ENCODE measurements around the gene TARBP1.

Gene TARBP1

GRCh38 chr1:234479310-234479559, 256 bp upstream of the TARBP1 start:
- no peak for DNase-seq

GRCh38 chr1:234478152-234478480, 863 bp downstream of the TARBP1 start:
- DNase-seq = peak; percentile 74

GRCh38 chr1:234477386-234478151, 1.4 kb downstream of the TARBP1 start:
- DNase-seq = no peak

GRCh38 chr1:234476172-234476571, 2.8 kb downstream of the TARBP1 start:
- DNase-seq = no peak

- no peak for DNase-seq
Measured at GRCh38 chr1:234475167-234475793, 3.7 kb downstream of the TARBP1 start.

GRCh38 chr1:234474375-234474774, 4.6 kb downstream of the TARBP1 start:
- DNase-seq = no peak

GRCh38 chr1:234473118-234473517, 5.9 kb downstream of the TARBP1 start:
- no peak for DNase-seq

- DNase-seq = no peak
Measured at GRCh38 chr1:234469376-234469775, 9.6 kb downstream of the TARBP1 start.

GRCh38 chr1:234468580-234468979, 10.4 kb downstream of the TARBP1 start:
- DNase-seq = no peak

- DNase-seq = no peak
Measured at GRCh38 chr1:234467821-234468220, 11.2 kb downstream of the TARBP1 start.

GRCh38 chr1:234466945-234467344, 12.0 kb downstream of the TARBP1 start:
- DNase-seq = no peak

GRCh38 chr1:234463749-234464148, 15.2 kb downstream of the TARBP1 start:
- DNase-seq = no peak

GRCh38 chr1:234460652-234461051, 18.3 kb downstream of the TARBP1 start:
- DNase-seq = no peak

- DNase-seq = no peak
Measured at GRCh38 chr1:234458352-234459017, 20.5 kb downstream of the TARBP1 start.

- DNase-seq = no peak
Measured at GRCh38 chr1:234454926-234455325, 24.1 kb downstream of the TARBP1 start.

GRCh38 chr1:234452406-234452965, 26.5 kb downstream of the TARBP1 start:
- DNase-seq = no peak

- no peak for DNase-seq
Measured at GRCh38 chr1:234440348-234440747, 38.6 kb downstream of the TARBP1 start.

- no peak for DNase-seq
Measured at GRCh38 chr1:234438579-234438978, 40.4 kb downstream of the TARBP1 start.

- no peak for DNase-seq
Measured at GRCh38 chr1:234437423-234438171, 41.4 kb downstream of the TARBP1 start.

GRCh38 chr1:234435620-234436019, 43.4 kb downstream of the TARBP1 start:
- no peak for DNase-seq

- no peak for DNase-seq
Measured at GRCh38 chr1:234434706-234435105, 44.3 kb downstream of the TARBP1 start.

GRCh38 chr1:234433563-234434285, 45.3 kb downstream of the TARBP1 start:
- DNase-seq = no peak

GRCh38 chr1:234431255-234431654, 47.7 kb downstream of the TARBP1 start:
- DNase-seq = no peak
